Measurements from ENCODE around the gene HAND2.
A peak's percentile ranks its signal among the peaks of the same experiment; 100 is the strongest.

The HAND2 gene

GRCh38 chr4:173530326-173531085 is 477 bp upstream of the HAND2 start:
- no peak overlapping the region for H3K27ac ChIP-seq (ENCODE audit: insufficient read depth in 1 of 2, low read depth in 1 of 2, low read length in 2 of 2, poor library complexity in 1 of 2, severe bottlenecking in 2 of 2)
- no peaks in the 10 kb centered on the region for H3K36me3 ChIP-seq (ENCODE audit: control insufficient read depth in 4 of 4, insufficient read depth in 4 of 4, low read length in 3 of 4)
- POLR2A ChIA-PET: no interaction called here
- peaks cover 0 to 3% (median 2%) of the 10 kb centered on the region in 5 experiments for H3K9me3 ChIP-seq (ENCODE audit: control extremely low read depth in 1 of 5, control insufficient read depth in 4 of 5, insufficient read depth in 2 of 5, low read depth in 1 of 5, low read length in 4 of 5)
- CTCF ChIA-PET: interaction anchor here (0.7 to 1.2 kb wide), 5 partner anchors 16 to 116 kb away, joined by 3 read pairs; no protein-coding TSS in a partner anchor
- peaks cover 0 to 13% (median 8%) of the 10 kb centered on the region in 4 experiments for H3K4me1 ChIP-seq (ENCODE audit: control extremely low read depth in 1 of 4, control insufficient read depth in 4 of 4, insufficient read depth in 4 of 4, low read length in 3 of 4)
- H3K4me3 ChIP-seq (ENCODE audit: control insufficient read depth in 1 of 7, extremely low read depth in 1 of 7, insufficient read depth in 4 of 7, low read depth in 2 of 7, low read length in 6 of 7): peak overlapping the region in 1 of 7 experiments; percentile 23
- no peak for DNase-seq
- WGBS (ENCODE audit: insufficient coverage): 6% methylated on average over 24 of the region's 34 CpGs
- H3K27me3 ChIP-seq (replicated peaks in 2 of 5; ENCODE audit: control insufficient read depth in 4 of 5, insufficient read depth in 5 of 5, low read length in 4 of 5): peaks cover 25 to 98% (median 77%) of the 10 kb centered on the region in 5 experiments

GRCh38 chr4:173528378-173529321 is 1.4 kb downstream of the HAND2 start:
- CTCF ChIA-PET: interaction anchor here (1.1 to 1.6 kb wide), 2 partner anchors 20 to 24 kb away, joined by 3 to 5 read pairs; no protein-coding TSS in a partner anchor
- POLR2A ChIA-PET: no interaction called here
- no peak overlapping the region for H3K4me3 ChIP-seq (ENCODE audit: control insufficient read depth in 1 of 7, extremely low read depth in 1 of 7, insufficient read depth in 4 of 7, low read depth in 2 of 7, low read length in 6 of 7)

GRCh38 chr4:173527103-173527891 is 2.7 kb downstream of the HAND2 start:
- DNase-seq: peak in 1 of 3 donors; percentile 49
- ChIA-PET POLR2A (no interaction called here), CTCF (interaction anchor here (1.1 to 1.6 kb wide), 2 partner anchors 10 to 23 kb away, joined by 3 to 4 read pairs; no protein-coding TSS in a partner anchor)
- peaks cover 0 to 20% (median 15%) of the 10 kb centered on the region in 4 experiments for H3K4me1 ChIP-seq (ENCODE audit: control extremely low read depth in 1 of 4, control insufficient read depth in 4 of 4, insufficient read depth in 4 of 4, low read length in 3 of 4)
- H3K27ac ChIP-seq (ENCODE audit: insufficient read depth in 1 of 2, low read depth in 1 of 2, low read length in 2 of 2, poor library complexity in 1 of 2, severe bottlenecking in 2 of 2): no peak overlapping the region
- H3K27me3 ChIP-seq (replicated peaks in 2 of 5; ENCODE audit: control insufficient read depth in 4 of 5, insufficient read depth in 5 of 5, low read length in 4 of 5): peaks cover 23 to 98% (median 76%) of the 10 kb centered on the region in 5 experiments
- no peaks in the 10 kb centered on the region for H3K36me3 ChIP-seq (ENCODE audit: control insufficient read depth in 4 of 4, insufficient read depth in 4 of 4, low read length in 3 of 4)
- H3K9me3 ChIP-seq (ENCODE audit: control extremely low read depth in 1 of 5, control insufficient read depth in 4 of 5, insufficient read depth in 2 of 5, low read depth in 1 of 5, low read length in 4 of 5): peaks cover 0 to 7% (median 0%) of the 10 kb centered on the region in 5 experiments
- H3K4me3 ChIP-seq (ENCODE audit: control insufficient read depth in 1 of 7, extremely low read depth in 1 of 7, insufficient read depth in 4 of 7, low read depth in 2 of 7, low read length in 6 of 7): no peak overlapping the region
- 10% methylated on average over 38 of the region's 42 CpGs for WGBS (ENCODE audit: insufficient coverage)

More at GRCh38 chr4:173528378-173529321, 1.4 kb downstream of the HAND2 start:
- no peak for DNase-seq
- 5% methylated on average over 62 of the region's 75 CpGs for WGBS (ENCODE audit: insufficient coverage)
- H3K9me3 ChIP-seq (ENCODE audit: control extremely low read depth in 1 of 5, control insufficient read depth in 4 of 5, insufficient read depth in 2 of 5, low read depth in 1 of 5, low read length in 4 of 5): peaks cover 0 to 3% (median 2%) of the 10 kb centered on the region in 5 experiments
- peaks cover 0 to 13% (median 8%) of the 10 kb centered on the region in 4 experiments for H3K4me1 ChIP-seq (ENCODE audit: control extremely low read depth in 1 of 4, control insufficient read depth in 4 of 4, insufficient read depth in 4 of 4, low read length in 3 of 4)
- no peak overlapping the region for H3K27ac ChIP-seq (ENCODE audit: insufficient read depth in 1 of 2, low read depth in 1 of 2, low read length in 2 of 2, poor library complexity in 1 of 2, severe bottlenecking in 2 of 2)
- peaks cover 20 to 98% (median 76%) of the 10 kb centered on the region in 5 experiments for H3K27me3 ChIP-seq (replicated peaks in 2 of 5; ENCODE audit: control insufficient read depth in 4 of 5, insufficient read depth in 5 of 5, low read length in 4 of 5)
- H3K36me3 ChIP-seq (ENCODE audit: control insufficient read depth in 4 of 4, insufficient read depth in 4 of 4, low read length in 3 of 4): no peaks in the 10 kb centered on the region

DNA sequence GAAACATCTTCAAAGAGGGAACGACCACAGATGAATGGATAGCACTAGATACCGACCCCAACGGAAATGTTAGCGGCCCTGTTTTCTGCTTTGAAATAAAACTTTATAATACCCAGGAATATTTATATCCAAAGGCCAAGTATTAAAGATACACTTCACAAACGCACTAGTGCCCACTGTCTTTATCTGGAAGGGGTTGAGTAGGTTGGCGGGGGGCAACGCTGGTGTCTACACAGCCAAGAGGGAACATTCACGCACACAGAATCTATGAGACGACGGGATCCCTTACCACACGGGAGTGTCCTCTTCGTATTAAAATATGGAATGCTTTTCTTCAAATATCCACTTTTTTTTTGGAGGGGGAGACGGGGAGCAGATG is 3.3 kb downstream of the HAND2 start:
- CTCF ChIA-PET: interaction anchor here (1.6 kb wide), 1 partner anchor 9 kb away, joined by 4 read pairs; no protein-coding TSS in a partner anchor
- 10% methylated on average over 2 of the region's 13 CpGs for WGBS (ENCODE audit: insufficient coverage)
- Histone ChIP-seq H3K4me1 (ENCODE audit: control extremely low read depth in 1 of 4, control insufficient read depth in 4 of 4, insufficient read depth in 4 of 4, low read length in 3 of 4) (peaks cover 0 to 25% (median 21%) of the 10 kb centered on the region in 4 experiments), H3K9me3 (ENCODE audit: control extremely low read depth in 1 of 5, control insufficient read depth in 4 of 5, insufficient read depth in 2 of 5, low read depth in 1 of 5, low read length in 4 of 5) (peaks cover 0 to 4% (median 0%) of the 10 kb centered on the region in 5 experiments), H3K27me3 (replicated peaks in 2 of 5; ENCODE audit: control insufficient read depth in 4 of 5, insufficient read depth in 5 of 5, low read length in 4 of 5) (peaks cover 17 to 98% (median 74%) of the 10 kb centered on the region in 5 experiments), H3K27ac (ENCODE audit: insufficient read depth in 1 of 2, low read depth in 1 of 2, low read length in 2 of 2, poor library complexity in 1 of 2, severe bottlenecking in 2 of 2) (no peak overlapping the region), H3K4me3 (ENCODE audit: control insufficient read depth in 1 of 7, extremely low read depth in 1 of 7, insufficient read depth in 4 of 7, low read depth in 2 of 7, low read length in 6 of 7) (no peak overlapping the region), H3K36me3 (ENCODE audit: control insufficient read depth in 4 of 4, insufficient read depth in 4 of 4, low read length in 3 of 4) (no peaks in the 10 kb centered on the region)
- DNase-seq: no peak
- POLR2A ChIA-PET: no interaction called here

- DNase-seq: no peak
- WGBS (ENCODE audit: insufficient coverage): 13% methylated on average over 3 of the region's 10 CpGs
- peaks cover 0 to 29% (median 23%) of the 10 kb centered on the region in 4 experiments for H3K4me1 ChIP-seq (ENCODE audit: control extremely low read depth in 1 of 4, control insufficient read depth in 4 of 4, insufficient read depth in 4 of 4, low read length in 3 of 4)
- H3K27me3 ChIP-seq (replicated peaks in 2 of 5; ENCODE audit: control insufficient read depth in 4 of 5, insufficient read depth in 5 of 5, low read length in 4 of 5): peaks cover 17 to 98% (median 73%) of the 10 kb centered on the region in 5 experiments
- H3K9me3 ChIP-seq (ENCODE audit: control extremely low read depth in 1 of 5, control insufficient read depth in 4 of 5, insufficient read depth in 2 of 5, low read depth in 1 of 5, low read length in 4 of 5): peaks cover 0 to 4% (median 0%) of the 10 kb centered on the region in 5 experiments
- H3K4me3 ChIP-seq (ENCODE audit: control insufficient read depth in 1 of 7, extremely low read depth in 1 of 7, insufficient read depth in 4 of 7, low read depth in 2 of 7, low read length in 6 of 7): no peak overlapping the region
- H3K27ac ChIP-seq (ENCODE audit: insufficient read depth in 1 of 2, low read depth in 1 of 2, low read length in 2 of 2, poor library complexity in 1 of 2, severe bottlenecking in 2 of 2): no peak overlapping the region
- CTCF ChIA-PET: interaction anchor here (0.7 to 1.6 kb wide), 2 partner anchors 8 to 15 kb away, joined by 3 to 4 read pairs; no protein-coding TSS in a partner anchor
- no peaks in the 10 kb centered on the region for H3K36me3 ChIP-seq (ENCODE audit: control insufficient read depth in 4 of 4, insufficient read depth in 4 of 4, low read length in 3 of 4)
- POLR2A ChIA-PET: no interaction called here
Measured at GRCh38 chr4:173526027-173526482, 4.0 kb downstream of the HAND2 start.
